Measurements from ENCODE around the gene AASS. TPM values are rescaled to one million over a fixed set of nuclear protein-coding genes. Genes with fewer than 3 reads are reported as not detected.
A peak's percentile ranks its signal among the peaks of the same experiment; 100 is the strongest.

Gene AASS
- total RNA-seq, 6 experiments from 2014 or later = 23.6 to 83.0 (median 39.0) TPM

GRCh38 chr7:122070062-122070461, 74.0 kb downstream of the AASS start:
- 62% methylated on average over 1 of the region's 1 CpG for WGBS (ENCODE audit: insufficient coverage, low coverage, low lambda C conversion rate, missing lambda C conversion rate)
- DNase-seq = no peak
- Histone ChIP-seq H3K36me3 (peaks cover 0 to 5% (median 2%) of the 10 kb centered on the region in 4 donors), H3K4me1 (no peaks in the 10 kb centered on the region), H3K9me3 (no peaks in the 10 kb centered on the region), H3K4me3 (no peak overlapping the region), H3K27me3 (no peaks in the 10 kb centered on the region), H3K27ac (no peak overlapping the region)
- ATAC-seq = no peak
- intact Hi-C loops (cut with DNase I) = no loop called here
- no peak for TF ChIP-seq CTCF (IDR thresholded peaks at IDR 0.05)
- TF ChIP-seq POLR2A (IDR thresholded peaks at IDR 0.05) = no peak

- Histone ChIP-seq H3K27ac (no peak overlapping the region), H3K9me3 (no peaks in the 10 kb centered on the region), H3K4me3 (no peak overlapping the region), H3K36me3 (no peaks in the 10 kb centered on the region), H3K27me3 (no peaks in the 10 kb centered on the region), H3K4me1 (no peaks in the 10 kb centered on the region)
- TF ChIP-seq CTCF (IDR thresholded peaks at IDR 0.05) (no peak), POLR2A (IDR thresholded peaks at IDR 0.05) (no peak)
- DNase-seq (no peak), ATAC-seq (peak in 1 of 4 donors; percentile 36)
- WGBS (ENCODE audit: insufficient coverage, low coverage, low lambda C conversion rate, missing lambda C conversion rate) = 41% methylated on average over 3 of the region's 3 CpGs
- intact Hi-C loops (cut with DNase I) = no loop called here
Measured at GRCh38 chr7:122068999-122069398, 75.0 kb downstream of the AASS start.

DNA sequence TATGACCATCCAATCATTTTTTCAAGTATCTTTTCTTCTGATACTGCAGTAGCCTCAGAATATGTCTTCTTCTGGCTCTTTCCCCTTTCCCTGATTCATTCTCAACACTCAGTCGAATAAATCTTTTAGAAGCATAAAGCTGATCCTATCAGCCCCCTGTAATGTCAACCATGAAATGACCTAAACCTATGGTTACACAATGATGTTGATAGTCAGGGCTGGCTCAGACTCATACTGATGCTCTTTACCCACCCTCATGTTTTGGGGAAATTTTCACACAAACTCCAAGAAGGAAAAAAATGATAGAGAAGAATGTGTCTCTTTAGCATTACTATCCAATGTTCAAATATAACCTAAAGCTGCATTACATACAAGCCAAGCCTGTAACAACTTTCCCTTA, 76.0 kb downstream of the AASS start:
- H3K27me3 ChIP-seq = no peaks in the 10 kb centered on the region
- no peaks in the 10 kb centered on the region for H3K4me1 ChIP-seq
- DNase-seq (no peak), ATAC-seq (no peak)
- TF ChIP-seq CTCF (IDR thresholded peaks at IDR 0.05) = no peak
- no peak for TF ChIP-seq POLR2A (IDR thresholded peaks at IDR 0.05)
- intact Hi-C loops (cut with DNase I) = no loop called here
- H3K4me3 ChIP-seq = no peak overlapping the region
- no peak overlapping the region for H3K27ac ChIP-seq
- H3K36me3 ChIP-seq = no peaks in the 10 kb centered on the region
- 78% methylated on average over 1 of the region's 1 CpG for WGBS (ENCODE audit: insufficient coverage, low coverage, low lambda C conversion rate, missing lambda C conversion rate)
- H3K9me3 ChIP-seq = no peaks in the 10 kb centered on the region

DNA sequence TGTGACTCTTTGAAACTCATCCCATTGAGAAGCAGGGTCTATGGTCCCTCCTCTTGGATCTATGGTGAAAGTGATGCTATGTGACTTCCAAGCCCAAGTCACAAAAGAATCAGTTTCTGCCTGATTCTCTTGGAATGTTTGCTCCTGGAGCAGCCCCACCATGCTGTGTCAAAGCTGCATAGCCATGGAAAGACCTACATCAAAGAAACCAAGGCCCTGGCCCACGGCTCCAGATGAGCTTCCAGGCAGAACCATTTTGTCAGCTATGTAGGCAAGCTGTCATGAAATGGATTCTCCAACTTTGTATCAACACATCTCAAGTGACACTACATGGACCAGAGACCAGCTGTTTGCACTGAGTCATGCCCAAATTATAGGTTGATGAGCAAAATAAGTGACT, 77.0 kb downstream of the AASS start:
- Histone ChIP-seq H3K27me3 (no peaks in the 10 kb centered on the region), H3K4me1 (no peaks in the 10 kb centered on the region), H3K27ac (no peak overlapping the region), H3K4me3 (no peak overlapping the region), H3K9me3 (no peaks in the 10 kb centered on the region), H3K36me3 (no peaks in the 10 kb centered on the region)
- ATAC-seq = no peak
- 20% methylated on average over 1 of the region's 1 CpG for WGBS (ENCODE audit: insufficient coverage, low coverage, low lambda C conversion rate, missing lambda C conversion rate)
- DNase-seq = no peak
- TF ChIP-seq POLR2A (IDR thresholded peaks at IDR 0.05) (no peak), CTCF (IDR thresholded peaks at IDR 0.05) (no peak)
- intact Hi-C loops (cut with DNase I) = no loop called here

DNA sequence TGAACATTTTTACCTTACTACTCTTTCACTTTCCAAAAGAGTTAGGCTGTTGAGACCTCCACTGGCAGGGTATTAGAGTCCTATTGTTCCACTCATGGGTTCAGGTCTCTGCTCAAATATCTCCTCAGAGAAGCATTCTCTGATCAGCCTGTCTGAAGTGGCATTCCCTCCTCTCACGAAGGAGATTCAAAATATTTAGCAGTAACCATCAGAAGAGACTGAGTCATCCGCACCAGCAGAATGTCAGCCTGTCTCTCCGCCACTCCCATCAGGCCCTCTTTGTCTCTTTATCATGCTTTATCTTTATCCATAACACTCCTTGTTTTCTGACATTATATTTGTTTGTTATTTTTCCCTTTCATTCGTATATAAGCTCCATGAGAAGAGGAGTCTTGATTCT, 79.1 kb downstream of the AASS start:
- intact Hi-C loops (cut with DNase I) = no loop called here
- DNase-seq = no peak
- Histone ChIP-seq H3K36me3 (no peaks in the 10 kb centered on the region), H3K27ac (no peak overlapping the region), H3K9me3 (no peaks in the 10 kb centered on the region), H3K27me3 (no peaks in the 10 kb centered on the region), H3K4me1 (no peaks in the 10 kb centered on the region), H3K4me3 (no peak overlapping the region)
- TF ChIP-seq CTCF (IDR thresholded peaks at IDR 0.05) (no peak), POLR2A (IDR thresholded peaks at IDR 0.05) (no peak)
- 61% methylated on average over 4 of the region's 4 CpGs for WGBS (ENCODE audit: insufficient coverage, low coverage, low lambda C conversion rate, missing lambda C conversion rate)
- no peak for ATAC-seq
